Panc1 (cell line): ENCODE measurements around the gene NLRC5. TPM values are rescaled to one million over a fixed set of nuclear protein-coding genes. Genes with fewer than 3 reads are reported as not detected.
"Not testable (repeated sequence)": the region's sequence is repeated elsewhere in the genome, so short reads cannot be mapped to it uniquely, and the experiment has no call there.

Source experiments
- ATAC-seq: fragments of 200-7000 bp; cut with Tn5 transposase; 2 replicates; pipeline ENCODE4 v1.9.1; 2020; ENCODE audit warnings: mild to moderate bottlenecking, moderate library complexity
- BruUV-seq: library from RNA; stranded (reverse); fragments of 400-500 nt; replicated peaks from 2 replicates; lab custom pipeline; 2021; lab: Mats Ljungman, UMichigan
- CTCF ChIA-PET: fragments of 300-600 bp; sonication (Branson Sonifier 250); formaldehyde crosslinking; loops from one replicate; lab custom pipeline; 2022; ENCODE audit warnings: antibody characterized with exemption; lab: Charles Lee
- POLR2A ChIA-PET: fragments of 300-600 bp; sonication (Branson Sonifier 250); formaldehyde crosslinking; loops from one replicate; lab custom pipeline; 2022; ENCODE audit warnings: antibody characterized with exemption; lab: Charles Lee
- DNase-seq: peaks from one replicate; pipeline ENCODE4 v3.0.0-alpha.2; 2010; ENCODE audit warnings: low read depth, low spot score
- H3K27ac ChIP-seq: 2 replicates; pipeline ENCODE4 v1.5.1; 2011; ENCODE audit warnings: mild to moderate bottlenecking, low read length, inconsistent platforms
- H3K27me3 ChIP-seq: fragments of 200-500 bp; sonication (Bioruptor generic); 2 replicates; pipeline ENCODE4 v1.6.0; 2014; ENCODE audit warnings: low read length, inconsistent platforms; ENCODE audit not compliant: control insufficient read depth, insufficient read depth
- H3K36me3 ChIP-seq: fragments of 200-500 bp; sonication (Bioruptor generic); 2 replicates; pipeline ENCODE4 v1.5.1; 2014; ENCODE audit warnings: inconsistent platforms, mild to moderate bottlenecking, low read length, moderate library complexity; ENCODE audit not compliant: control insufficient read depth, insufficient read depth
- H3K4me1 ChIP-seq: 2 replicates; pipeline ENCODE4 v1.5.1; 2011; ENCODE audit warnings: inconsistent platforms, mild to moderate bottlenecking, low read length, moderate library complexity; ENCODE audit not compliant: control insufficient read depth, insufficient read depth
- H3K4me3 ChIP-seq, 2 experiments: 2 replicates each; pipeline ENCODE4 v1.5.1; 2011 to 2012; ENCODE audit warnings: low read depth in 2 of 2, low read length in 2 of 2, mild to moderate bottlenecking in 2 of 2, inconsistent platforms in 1 of 2, moderate library complexity in 1 of 2
- H3K9me3 ChIP-seq: fragments of 200-500 bp; sonication (Bioruptor generic); 2 replicates; pipeline ENCODE4 v1.5.1; 2014; ENCODE audit warnings: low read depth, mild to moderate bottlenecking, inconsistent platforms, low read length, moderate library complexity; ENCODE audit not compliant: control insufficient read depth, insufficient read depth
- CTCF ChIP-seq: fragments of 450-650 bp; IDR thresholded peaks from 2 replicates; pipeline ENCODE4 v1.5.1; 2017; ENCODE audit warnings: mild to moderate bottlenecking
- POLR2AphosphoS5 ChIP-seq: IDR thresholded peaks from 2 replicates; pipeline ENCODE4 v1.6.1; 2012; ENCODE audit warnings: mild to moderate bottlenecking, low read depth, low read length, moderate library complexity
- REST ChIP-seq, 2 experiments: IDR thresholded peaks; 2 replicates each; pipeline ENCODE4 v1.6.1; 2011 to 2012; ENCODE audit warnings: low read depth in 2 of 2, control low read depth in 1 of 2, low read length in 1 of 2, mild to moderate bottlenecking in 1 of 2, moderate library complexity in 1 of 2; ENCODE audit not compliant: insufficient read depth in 1 of 2
- SIN3A ChIP-seq: IDR thresholded peaks from 2 replicates; pipeline ENCODE4 v1.6.1; 2012; ENCODE audit warnings: low read depth, mild to moderate bottlenecking, low read length, moderate library complexity, borderline replicate concordance; ENCODE audit not compliant: insufficient read depth
- TCF7L2 ChIP-seq: IDR thresholded peaks from 2 replicates; pipeline ENCODE4 v1.6.1; 2011; ENCODE audit warnings: mild to moderate bottlenecking, low read depth, low read length, inconsistent platforms
- in situ Hi-C: cut with HindIII; loops from 2 replicates; pipeline ENCODE4 v1.10.0; 2016; ENCODE audit warnings: low sequenced_read_pairs, low pct_unique_long_range_greater_than_20kb
- intact Hi-C: fragments of 100-400 bp; cut with micrococcal nuclease; formaldehyde crosslinking; loops from one replicate; pipeline ENCODE4 v1.10.0; 2022; ENCODE audit not compliant: unreplicated experiment
- total RNA-seq: library from RNA; stranded (reverse); gene quantifications from one replicate; pipeline ENCODE4 v1.2.1, GENCODE V29; 2021; ENCODE audit not compliant: unreplicated experiment

Gene NLRC5
- total RNA-seq, 1 experiment from 2014 or later, result 8.8 TPM

- no peaks in the 10 kb centered on the region for H3K9me3 ChIP-seq
- no peaks in the 10 kb centered on the region for H3K27me3 ChIP-seq
- POLR2A ChIA-PET, result interaction anchor here (0.6 kb wide), 1 partner anchor 50 kb away, joined by 3 read pairs; no protein-coding TSS in a partner anchor
- in situ Hi-C loops (no loop called here), intact Hi-C loops (no loop called here)
- BruUV-seq, result no TSS peak
- H3K4me1 ChIP-seq, result no peaks in the 10 kb centered on the region
- no peaks in the 10 kb centered on the region for H3K36me3 ChIP-seq
- ATAC-seq (no peak), DNase-seq (no peak)
- no peak overlapping the region for H3K27ac ChIP-seq
- CTCF ChIA-PET, result interaction anchor here (0.7 kb wide), 2 partner anchors 120 to 763 kb away, joined by 3 read pairs; partner anchors contain the start of genes CPNE2 and KATNB1
- no peak overlapping the region for H3K4me3 ChIP-seq
- TF ChIP-seq CTCF, result no peak
Measured at GRCh38 chr16:56972403-56973293, 16.7 kb upstream of the NLRC5 start.

GRCh38 chr16:56973294-56973689, 16.1 kb upstream of the NLRC5 start:
- TF ChIP-seq CTCF, result no peak
- no peak for TF ChIP-seq POLR2AphosphoS5
- TF ChIP-seq REST (IDR thresholded peaks at IDR 0.05; ENCODE audit: insufficient read depth in 1 of 2, low read depth in 2 of 2, low read length in 1 of 2), result no peak
- TF ChIP-seq SIN3A, result no peak
- no peak for TF ChIP-seq TCF7L2
- POLR2A ChIA-PET, result no interaction called here
- no peaks in the 10 kb centered on the region for H3K27me3 ChIP-seq
- intact Hi-C loops (no loop called here), in situ Hi-C loops (no loop called here)
- DNase-seq, result no peak
- H3K4me3 ChIP-seq, result no peak overlapping the region
- no TSS peak for BruUV-seq
- no peak overlapping the region for H3K27ac ChIP-seq
- no peaks in the 10 kb centered on the region for H3K36me3 ChIP-seq
- H3K9me3 ChIP-seq, result no peaks in the 10 kb centered on the region
- ATAC-seq, result no peak
- no peaks in the 10 kb centered on the region for H3K4me1 ChIP-seq
- CTCF ChIA-PET, result no interaction called here

- POLR2A ChIA-PET, CTCF ChIA-PET: not testable (repeated sequence)
Measured at GRCh38 chr16:56973899-56974298, 15.5 kb upstream of the NLRC5 start.

More at GRCh38 chr16:56973899-56974298, 15.5 kb upstream of the NLRC5 start:
- H3K9me3 ChIP-seq, H3K4me1 ChIP-seq, intact Hi-C loops, H3K27me3 ChIP-seq, H3K27ac ChIP-seq, H3K4me3 ChIP-seq, in situ Hi-C loops, DNase-seq, BruUV-seq, H3K36me3 ChIP-seq, ATAC-seq: not testable (repeated sequence)
